ENCODE results near the gene ACOXL. TPM values are rescaled to one million over a fixed set of nuclear protein-coding genes. Genes with fewer than 3 reads are reported as not detected.

Gene ACOXL
- polyA plus RNA-seq, 3 donors, result 0.10 TPM; not detected in 2

DNA sequence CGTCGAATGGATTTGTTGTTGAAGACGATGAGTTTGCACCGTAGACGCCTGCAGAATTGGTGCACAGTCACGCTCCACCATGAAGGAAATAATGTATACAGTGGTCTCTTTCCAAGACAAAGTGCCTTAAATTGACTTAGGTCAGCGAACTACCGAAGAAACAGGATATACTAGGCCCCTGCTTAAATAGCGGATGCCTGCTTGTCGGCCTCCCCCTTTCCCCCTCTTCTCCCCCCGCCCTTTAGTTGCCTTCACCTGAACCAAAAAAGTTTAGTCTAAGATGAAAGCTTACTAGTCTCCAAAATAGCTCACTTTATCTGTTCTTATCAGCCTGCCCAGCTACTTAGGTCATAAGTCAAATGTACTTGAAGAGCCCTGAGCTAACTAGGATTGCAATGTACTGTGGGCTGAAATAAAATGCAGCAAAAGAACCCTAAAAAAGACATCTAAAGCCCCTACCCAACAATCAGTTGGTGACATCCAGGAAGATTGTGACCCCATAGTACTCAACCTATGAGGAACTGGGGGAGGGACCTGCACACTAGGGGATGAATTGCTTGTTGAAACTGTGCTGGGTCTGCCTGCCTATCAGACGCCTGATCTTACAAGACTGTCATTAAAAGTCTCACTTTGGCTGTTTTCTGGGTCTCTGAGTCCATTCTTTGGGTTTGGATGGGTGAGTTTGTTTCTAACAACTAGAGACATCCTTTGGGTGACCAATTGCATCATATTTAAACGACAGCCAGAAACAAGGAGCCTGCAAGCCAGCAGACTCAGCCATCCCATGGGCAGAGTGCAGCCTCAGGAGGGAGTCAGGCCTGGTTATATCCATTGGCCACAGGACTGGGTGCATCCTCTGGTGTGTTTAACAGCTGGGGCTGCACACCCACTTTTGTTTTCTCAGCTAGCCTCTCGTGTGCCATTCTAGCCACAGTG lies 14.5 kb downstream of the ACOXL start:
- WGBS, 3 donors, result 82 to 84% (median 84%) methylated on average over 14 of the region's 14 CpGs
- no peak overlapping the region for H3K27ac ChIP-seq (ENCODE audit: low read depth, low read length)

DNA sequence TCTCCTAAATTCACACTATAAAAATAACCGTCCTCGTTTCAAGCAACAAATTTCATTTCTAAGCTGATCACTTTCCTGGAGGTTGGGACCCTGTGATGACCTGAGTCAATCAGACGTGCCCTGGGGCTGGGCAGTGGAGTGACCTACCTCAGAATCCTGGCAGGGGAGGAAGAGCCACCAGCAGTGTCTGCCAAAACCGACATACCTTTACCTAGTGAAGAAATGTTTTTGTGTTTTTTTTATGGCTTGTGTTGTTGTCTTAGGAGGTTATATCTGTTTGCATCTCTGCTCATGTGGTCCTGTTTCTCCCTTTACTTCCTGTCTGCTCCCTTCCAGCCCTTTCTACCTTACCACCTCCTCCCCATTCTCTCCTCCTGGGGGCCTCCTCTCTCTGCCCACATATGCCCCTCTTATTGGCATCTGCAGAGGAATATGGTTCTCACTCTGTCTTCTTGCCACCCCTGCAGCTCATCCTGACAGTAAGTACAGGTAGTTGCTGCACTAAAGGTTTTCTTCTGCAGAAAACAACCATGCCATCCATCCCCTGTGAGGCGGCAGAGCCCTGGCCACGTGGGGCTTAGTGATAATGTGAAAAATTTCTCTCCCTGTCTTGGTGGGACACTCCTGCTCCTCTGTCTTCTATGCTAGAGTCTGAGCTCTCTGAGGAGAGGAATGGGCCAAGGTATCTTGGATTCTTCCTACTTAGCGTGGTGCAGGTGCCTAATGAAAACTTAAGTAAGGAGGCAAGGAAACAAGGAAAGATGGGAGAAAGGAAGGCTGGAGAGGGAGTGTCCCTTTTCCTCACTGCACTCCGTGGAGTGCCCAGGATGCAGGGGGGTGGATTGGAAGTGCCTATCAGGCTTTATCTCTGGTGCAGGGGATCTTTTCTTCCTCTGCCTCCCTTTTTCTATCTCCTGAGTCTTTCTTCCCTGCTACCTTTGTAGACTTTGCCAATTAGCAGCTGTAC lies 15.4 kb downstream of the ACOXL start:
- 56 to 65% (median 62%) methylated on average over 8 of the region's 8 CpGs for WGBS, 3 donors
- H3K27ac ChIP-seq (ENCODE audit: low read depth, low read length), result no peak overlapping the region

DNA sequence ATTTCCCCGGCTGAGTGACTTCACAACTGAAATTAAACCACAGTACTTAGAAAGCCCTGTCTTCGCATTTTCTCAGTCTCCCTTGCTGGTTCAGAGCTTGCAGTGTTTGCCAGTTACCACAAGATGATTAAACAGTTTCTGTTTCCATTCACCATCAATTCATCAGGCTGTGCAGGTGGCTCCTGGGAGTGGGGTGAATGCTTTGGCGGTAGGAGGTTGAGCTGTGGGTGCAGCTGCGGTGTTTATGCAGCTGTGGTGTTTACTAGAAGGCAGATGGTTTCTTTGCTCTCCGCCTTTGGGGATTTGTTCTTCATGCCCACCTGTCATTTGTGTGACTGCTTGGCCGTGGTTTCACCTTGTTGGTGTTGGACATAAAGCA lies 16.1 kb downstream of the ACOXL start:
- H3K27ac ChIP-seq (ENCODE audit: low read depth, low read length), result no peak overlapping the region
- 21 to 40% (median 23%) methylated on average over 6 of the region's 6 CpGs for WGBS, 3 donors

DNA sequence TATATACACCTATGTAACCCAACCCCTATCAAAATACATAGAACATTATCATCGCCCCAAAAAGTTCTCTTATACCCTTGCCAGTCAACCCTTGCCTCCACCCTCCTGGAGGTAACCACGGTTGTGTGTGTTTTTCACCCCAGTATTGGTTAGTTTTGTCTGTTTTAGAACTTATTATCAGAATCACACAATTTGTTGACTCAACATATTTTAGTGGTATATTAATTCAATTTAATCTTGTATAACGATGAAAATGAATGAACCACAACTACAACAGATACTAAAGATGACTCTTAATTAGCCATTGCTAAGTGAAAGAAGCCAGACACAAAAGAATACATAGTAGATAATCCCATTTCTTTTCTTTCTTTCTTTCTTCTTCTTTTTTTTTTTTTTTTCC lies 19.3 kb downstream of the ACOXL start:
- 89 to 94% (median 91%) methylated on average over 3 of the region's 3 CpGs for WGBS, 3 donors
- no peak overlapping the region for H3K27ac ChIP-seq (ENCODE audit: low read depth, low read length)

DNA sequence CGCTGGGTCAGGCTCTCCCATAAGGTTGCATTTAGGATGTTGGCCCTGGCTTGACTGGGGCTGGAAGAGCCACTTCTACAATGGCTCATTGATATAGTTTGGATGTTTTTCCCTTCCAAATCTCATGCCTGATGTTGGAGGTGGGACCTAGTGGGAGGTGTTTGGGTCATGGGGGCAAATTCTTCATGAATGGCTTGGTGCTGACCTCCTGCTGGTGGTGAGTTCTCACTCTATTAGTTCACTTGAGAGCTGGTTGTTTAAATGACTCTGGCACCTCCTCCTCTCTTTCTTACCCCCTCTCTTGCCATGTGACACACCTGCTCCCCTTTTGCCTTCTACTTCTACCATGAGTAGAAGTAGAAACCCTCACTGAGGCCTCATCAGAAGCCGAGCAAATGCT lies 20.5 kb downstream of the ACOXL start:
- WGBS, 3 donors, result 88 to 93% (median 91%) methylated on average over 2 of the region's 2 CpGs
- no peak overlapping the region for H3K27ac ChIP-seq (ENCODE audit: low read depth, low read length)

DNA sequence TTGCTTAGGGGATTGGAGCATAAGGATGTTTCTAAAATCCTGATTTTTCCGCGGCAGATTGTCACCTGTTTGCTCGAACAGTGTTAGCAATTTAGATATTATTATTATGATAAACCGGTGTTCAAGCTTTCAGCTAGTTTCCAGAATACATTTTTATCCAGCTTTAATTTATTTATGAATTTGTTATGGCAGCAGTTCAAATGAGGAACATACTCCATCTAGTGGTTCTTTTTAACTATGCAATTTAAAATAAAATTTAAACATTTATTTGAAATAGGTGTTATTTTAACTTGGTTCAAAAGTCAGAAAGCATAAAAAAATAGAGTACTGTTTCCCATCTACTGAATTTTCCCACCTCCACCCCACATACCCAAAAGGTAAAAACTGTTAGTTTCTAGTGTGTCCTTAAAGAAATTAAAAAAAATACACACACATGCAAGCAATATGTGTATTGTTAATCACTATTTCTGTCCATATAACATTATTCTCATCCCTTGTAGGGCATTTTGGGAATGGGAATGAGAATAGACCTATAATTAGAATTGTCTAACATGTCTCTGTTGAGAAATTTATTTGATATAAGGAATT lies 23.2 kb downstream of the ACOXL start:
- WGBS, 3 donors, result 32 to 44% (median 35%) methylated on average over 4 of the region's 4 CpGs
- no peak overlapping the region for H3K27ac ChIP-seq (ENCODE audit: low read depth, low read length)

DNA sequence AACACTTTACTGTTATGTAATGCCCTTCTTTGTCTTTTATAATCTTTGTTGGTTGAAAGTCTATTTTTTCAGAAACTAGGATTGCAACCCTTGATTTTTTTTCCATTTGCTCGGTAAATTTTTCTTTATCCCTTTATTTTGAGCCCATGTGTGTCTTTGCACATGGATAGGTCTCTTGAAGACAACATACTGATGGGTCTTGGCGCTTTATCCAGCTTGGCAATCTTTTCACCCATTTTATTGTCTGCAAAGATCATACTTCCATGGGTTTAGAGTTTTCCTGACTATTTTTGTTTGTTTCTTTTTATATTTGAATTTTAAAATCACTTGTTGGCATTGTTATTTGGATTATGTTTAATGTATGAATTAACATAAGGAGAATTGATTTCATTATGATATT lies 27.0 kb downstream of the ACOXL start:
- H3K27ac ChIP-seq (ENCODE audit: low read depth, low read length), result no peak overlapping the region
- WGBS, 3 donors, result 86 to 91% (median 87%) methylated on average over 2 of the region's 2 CpGs

DNA sequence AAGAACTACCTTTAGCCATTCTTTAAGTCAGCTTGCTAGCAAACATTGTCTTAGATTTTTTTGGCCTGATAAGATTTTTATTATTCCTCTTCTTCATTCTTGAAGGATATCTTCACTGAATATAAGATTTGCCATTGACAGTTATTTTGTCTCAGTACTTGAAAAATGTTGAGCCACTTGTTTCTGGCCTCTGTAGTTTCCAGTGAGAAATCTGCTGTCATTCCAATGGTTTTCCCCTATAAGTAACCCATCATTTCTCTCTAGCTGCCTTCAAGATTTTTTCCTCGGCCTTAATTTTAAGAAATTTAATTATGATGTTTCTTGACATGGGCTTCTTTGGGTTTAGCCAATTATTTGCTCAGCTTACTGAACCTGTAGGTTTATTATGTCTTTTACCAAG lies 32.6 kb downstream of the ACOXL start:
- 86 to 98% (median 92%) methylated on average over 1 of the region's 1 CpG for whole genome bisulfite sequencing, 3 donors

DNA sequence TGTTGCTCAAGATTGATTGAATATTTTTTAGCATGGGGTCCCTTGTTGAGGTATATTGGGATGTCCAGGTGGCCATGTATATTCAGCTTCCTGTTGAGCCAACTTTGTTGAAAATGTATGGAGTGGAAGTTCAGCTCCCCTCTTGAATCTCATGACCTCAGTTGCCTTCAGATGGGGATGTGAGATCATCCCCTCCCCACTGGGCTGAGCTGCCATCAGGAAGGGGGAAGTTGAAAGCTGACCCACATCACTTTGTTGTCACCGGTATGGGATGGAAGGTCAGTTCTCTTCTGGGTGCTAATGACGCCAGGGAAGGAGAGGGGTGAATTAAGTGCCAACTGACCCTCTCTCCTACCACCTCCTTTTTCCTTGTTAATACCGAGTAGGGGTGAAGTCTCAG lies 33.9 kb downstream of the ACOXL start:
- no peak overlapping the region for H3K27ac ChIP-seq (ENCODE audit: low read depth, low read length)
- 58 to 82% (median 65%) methylated on average over 3 of the region's 3 CpGs for WGBS, 3 donors

More for the DNA sequence above, 32.6 kb downstream of the ACOXL start:
- H3K27ac ChIP-seq (ENCODE audit: low read depth, low read length), result no peak overlapping the region

DNA sequence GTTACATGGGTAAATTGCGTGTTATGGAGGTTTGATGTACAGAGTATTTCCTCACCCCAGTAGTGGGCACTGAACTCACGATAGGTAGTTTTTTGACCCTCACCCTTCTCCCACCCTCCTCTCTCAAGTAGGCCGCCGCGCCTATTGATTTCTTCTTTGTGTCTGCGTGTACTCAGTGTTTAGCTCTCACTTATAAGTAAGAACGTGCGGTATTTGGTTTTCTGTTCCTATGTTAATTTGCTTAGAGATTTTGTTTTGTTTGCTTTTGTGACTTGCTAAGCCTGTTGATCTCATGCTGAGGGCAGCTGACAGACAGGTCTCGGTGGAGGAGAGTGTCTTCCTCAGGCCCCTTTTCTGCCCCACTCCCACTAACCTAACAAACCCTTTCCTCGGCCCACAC lies 36.2 kb downstream of the ACOXL start:
- no peak overlapping the region for H3K27ac ChIP-seq (ENCODE audit: low read depth, low read length)
- 64 to 92% (median 89%) methylated on average over 10 of the region's 10 CpGs for WGBS, 3 donors

DNA sequence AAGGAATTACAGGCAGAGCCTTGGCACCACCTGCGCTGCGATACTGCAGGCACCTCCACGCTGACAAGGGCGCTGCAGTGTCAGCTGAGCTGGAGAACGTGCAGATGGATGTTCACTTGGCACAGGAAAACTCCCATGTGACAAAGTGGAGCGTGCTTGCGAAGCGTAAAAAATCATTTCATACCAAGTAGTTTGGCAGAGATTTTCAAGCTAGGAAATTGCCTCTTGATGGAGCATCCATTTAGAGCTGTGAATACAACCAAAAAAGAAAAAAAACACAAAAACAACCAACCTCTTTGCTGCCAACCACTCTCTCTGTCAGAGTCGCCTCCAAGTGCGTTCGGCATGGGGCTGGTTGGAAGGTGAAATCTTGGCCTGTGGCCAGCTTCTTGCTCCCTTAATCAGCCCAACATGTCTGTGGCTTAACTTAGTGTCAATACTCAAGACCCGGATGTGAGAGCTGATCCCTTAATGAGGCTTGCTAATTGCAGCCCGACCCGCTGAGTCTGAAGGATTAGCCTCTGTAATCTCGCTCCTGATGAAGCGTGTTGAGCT lies 38.1 kb downstream of the ACOXL start:
- H3K27ac ChIP-seq (ENCODE audit: low read depth, low read length), result no peak overlapping the region
- WGBS, 3 donors, result 38 to 62% (median 54%) methylated on average over 16 of the region's 16 CpGs

DNA sequence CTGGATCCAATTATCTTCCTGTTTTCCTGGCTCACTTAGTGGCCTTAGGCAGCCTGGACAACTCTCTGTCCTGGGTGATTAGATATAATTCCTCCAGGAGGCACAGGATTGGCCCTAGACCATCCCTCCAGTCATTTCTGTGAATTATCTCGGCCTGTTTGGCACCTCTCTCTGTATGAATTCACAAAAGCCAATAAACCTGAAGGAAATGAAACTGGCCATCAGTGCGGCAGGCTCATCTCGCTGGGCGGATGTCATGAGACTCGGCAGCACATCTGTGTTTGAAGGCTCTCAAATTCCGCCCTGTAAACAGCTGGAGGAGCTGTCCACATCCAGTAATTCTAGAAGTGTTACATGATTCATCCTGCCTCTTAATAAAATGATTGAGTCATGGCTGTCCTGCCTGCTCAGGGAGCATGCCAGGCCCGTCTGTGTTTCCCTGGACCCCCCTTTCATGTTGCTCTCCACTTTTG lies 38.6 kb downstream of the ACOXL start:
- no peak overlapping the region for H3K27ac ChIP-seq (ENCODE audit: low read depth, low read length)
- WGBS, 3 donors, result 44 to 79% (median 47%) methylated on average over 7 of the region's 7 CpGs

DNA sequence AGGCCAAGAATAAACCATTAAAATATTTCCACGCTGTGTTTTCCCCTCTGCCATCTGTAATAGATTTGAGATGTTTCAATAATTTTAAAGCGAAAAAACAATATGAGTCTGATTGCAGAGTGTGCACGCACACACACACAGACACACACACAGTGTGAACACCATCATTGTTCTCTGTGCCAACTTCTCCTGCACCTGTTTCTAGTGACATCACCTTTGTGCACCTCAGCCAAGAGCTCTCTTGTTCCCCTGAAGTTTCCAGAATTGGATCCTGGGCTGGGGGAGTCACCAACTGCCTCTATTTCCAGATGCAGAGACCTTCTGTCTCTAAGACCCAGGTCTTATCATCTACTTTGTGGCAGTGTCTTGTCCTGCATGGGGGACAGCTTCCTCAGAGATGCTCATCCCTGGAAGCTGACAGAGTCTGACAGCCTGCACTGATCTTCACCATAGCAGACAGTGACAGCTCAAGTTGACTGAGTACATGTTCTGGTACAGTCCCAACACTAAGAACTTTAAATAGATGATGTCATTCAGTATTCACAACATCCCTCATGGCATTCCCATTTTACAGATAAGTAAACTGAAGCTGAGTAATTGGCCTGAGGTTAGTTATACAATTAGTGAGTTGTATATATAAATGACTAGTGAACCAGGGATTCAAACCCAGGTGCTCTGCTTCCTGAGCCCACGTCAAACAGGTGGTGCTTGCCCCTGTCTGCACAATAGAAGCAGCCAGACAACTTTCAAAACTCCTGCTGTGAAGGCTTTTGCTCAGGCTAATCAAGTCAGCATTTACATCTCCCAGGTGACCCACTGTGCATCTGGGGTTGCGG lies 39.4 kb downstream of the ACOXL start:
- H3K27ac ChIP-seq (ENCODE audit: low read depth, low read length), result no peak overlapping the region
- WGBS, 3 donors, result 77 to 89% (median 80%) methylated on average over 5 of the region's 5 CpGs

DNA sequence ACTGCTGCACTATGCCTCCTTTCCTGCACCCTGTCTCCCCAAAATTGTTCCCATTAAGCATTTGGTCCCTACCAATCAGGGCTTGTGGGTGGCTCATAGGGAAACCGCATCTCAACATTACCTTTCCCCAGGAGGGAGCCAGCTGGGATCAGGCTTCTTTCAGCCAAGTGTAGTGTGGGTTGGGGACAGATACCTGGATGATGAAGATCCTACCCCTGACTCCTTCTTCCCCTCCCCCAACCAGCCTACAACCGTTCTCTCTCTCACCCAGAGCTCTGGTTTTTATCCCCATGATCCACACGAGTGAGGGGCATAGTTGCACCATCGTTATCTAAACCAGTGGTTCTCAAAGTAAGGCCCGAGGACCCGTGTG lies 40.0 kb downstream of the ACOXL start:
- no peak overlapping the region for H3K27ac ChIP-seq (ENCODE audit: low read depth, low read length)
- WGBS, 3 donors, result 71 to 84% (median 77%) methylated on average over 6 of the region's 6 CpGs

DNA sequence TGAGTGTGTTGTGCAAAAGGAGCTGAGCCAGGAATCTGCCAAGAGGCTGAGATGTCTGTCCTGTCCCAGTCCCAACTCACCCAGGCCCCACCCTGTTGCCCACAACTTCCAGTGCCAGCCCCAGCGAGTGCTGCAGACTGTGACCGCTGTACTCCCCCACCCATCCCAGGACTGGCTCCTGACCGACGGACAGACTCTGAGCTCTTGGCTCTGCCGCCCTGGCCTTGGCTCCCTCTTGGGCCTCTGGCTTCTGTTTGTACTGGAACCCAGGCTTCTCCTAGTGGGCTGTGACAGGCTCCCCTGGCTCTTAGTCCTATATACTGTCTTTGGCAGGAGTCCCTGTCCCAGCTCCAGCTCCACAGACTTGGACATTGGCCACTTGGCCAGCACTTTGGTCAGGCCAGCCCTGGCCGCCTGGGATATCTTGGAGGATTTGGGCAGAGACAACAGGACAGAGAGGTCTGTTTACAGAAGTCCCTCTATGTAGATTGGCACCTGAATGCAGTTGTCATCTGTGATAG lies 41.1 kb downstream of the ACOXL start:
- 15 to 63% (median 54%) methylated on average over 6 of the region's 6 CpGs for WGBS, 3 donors

DNA sequence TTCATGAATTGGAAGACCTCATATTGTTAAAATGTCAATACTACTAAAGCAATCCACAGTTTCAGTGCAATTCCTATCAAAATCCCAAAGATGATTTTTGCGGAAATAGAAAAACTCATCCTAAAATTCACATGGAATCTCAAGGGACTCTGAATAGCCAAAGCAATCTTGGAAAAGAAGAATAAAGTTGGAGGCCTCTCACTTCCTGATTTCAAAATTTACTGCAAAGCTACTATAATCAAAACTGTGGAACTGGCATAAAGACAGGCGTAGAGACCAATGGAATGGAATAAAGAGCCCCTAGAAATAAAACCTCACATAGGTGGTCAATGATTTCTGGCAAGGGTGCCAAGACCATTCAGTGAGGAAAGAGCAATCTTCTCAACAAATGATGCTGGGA lies 42.3 kb downstream of the ACOXL start:
- 64 to 88% (median 77%) methylated on average over 2 of the region's 2 CpGs for WGBS, 3 donors
- no peak overlapping the region for H3K27ac ChIP-seq (ENCODE audit: low read depth, low read length)

More for the DNA sequence above, 41.1 kb downstream of the ACOXL start:
- no peak overlapping the region for H3K27ac ChIP-seq (ENCODE audit: low read depth, low read length)

DNA sequence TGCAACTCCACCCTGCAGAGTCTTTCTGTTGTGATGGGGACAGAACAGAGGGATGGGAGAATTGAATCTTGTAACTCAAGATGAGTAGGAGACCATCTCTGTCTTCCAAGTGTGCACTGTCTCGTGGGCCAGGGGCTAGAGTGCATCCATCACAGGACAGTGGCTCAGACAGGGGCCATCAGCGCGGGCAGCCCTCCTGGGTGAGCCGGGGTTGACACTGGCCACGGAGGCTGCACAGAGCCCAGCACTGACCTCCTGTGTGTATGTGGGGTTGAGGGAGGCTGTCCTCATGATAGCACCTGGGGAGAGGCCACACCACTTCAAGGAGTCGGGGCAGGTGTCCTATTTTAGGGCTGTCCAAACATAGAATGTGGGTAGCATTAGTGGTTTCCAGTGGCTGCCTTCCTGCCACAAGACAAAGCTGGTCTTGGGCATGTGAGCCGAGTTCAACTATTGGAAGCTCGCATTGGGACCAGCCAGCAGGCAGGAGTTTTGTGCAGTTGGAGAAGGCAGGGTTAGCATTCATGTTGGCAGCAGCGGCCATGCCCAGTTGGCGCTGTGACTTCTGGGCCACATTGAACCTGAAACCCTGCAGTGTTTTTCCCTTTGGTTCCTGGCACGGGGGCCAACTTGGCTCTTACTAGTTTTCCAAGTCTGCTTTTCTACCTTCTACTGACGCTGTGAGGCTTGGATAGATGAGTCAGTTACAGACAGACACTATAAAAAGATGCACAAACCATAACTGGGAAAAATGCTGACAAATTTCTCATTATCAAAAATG lies 45.3 kb downstream of the ACOXL start:
- 86 to 89% (median 86%) methylated on average over 12 of the region's 12 CpGs for WGBS, 3 donors
- no peak overlapping the region for H3K27ac ChIP-seq (ENCODE audit: low read depth, low read length)

Measured in adipose tissue (tissue), 3 donors.